ENCODE results near the gene UNK. TPM values are rescaled to one million over a fixed set of nuclear protein-coding genes. Genes with fewer than 3 reads are reported as not detected.
A peak's percentile ranks its signal among the peaks of the same experiment; 100 is the strongest.

The UNK gene
- total RNA-seq, 2 experiments from 2014 or later, result 41.5 to 67.6 TPM

DNA sequence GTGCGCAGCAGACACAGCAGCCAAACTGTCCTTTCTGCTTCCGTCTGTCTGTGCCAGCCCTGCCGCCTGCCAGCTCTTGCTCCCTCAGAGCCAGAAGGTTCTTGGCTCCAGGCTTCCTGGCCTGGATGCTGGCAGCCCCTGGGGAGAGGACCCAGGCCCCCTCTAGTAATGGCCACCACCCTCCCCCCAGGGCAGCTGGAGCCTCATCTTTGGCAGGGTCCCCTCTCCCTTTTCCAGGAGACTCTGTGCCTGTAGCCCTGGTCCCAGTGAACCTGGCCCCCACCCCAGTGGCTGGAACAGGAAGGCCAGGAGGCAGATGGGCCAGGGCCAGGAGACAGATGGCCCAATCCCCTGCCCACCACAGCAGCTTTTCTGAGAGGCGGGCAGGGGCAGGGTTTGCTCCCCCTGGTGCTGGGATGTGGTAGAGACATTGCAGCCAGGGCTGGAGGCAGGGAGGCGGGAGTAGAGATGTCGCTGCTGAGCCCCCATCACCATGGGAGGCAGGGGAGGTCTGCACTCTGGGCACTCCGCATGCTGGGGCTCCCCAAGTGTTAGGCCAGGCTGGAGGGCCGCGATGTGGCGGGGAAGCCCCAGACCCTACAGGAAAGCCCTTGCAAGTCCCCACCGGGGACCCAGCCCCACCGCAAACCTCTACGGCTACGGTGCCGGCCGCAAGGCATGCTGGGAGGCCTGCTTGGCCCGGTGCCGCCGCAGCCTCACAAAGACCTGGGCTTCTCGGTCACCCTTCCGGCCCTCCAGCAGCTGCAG is 42.9 kb downstream of the UNK start:
- TF ChIP-seq EZH2phosphoT487 (IDR thresholded peaks at IDR 0.05; ENCODE audit: borderline replicate concordance, low read depth, low read length) (no peak), CTCF (conservative IDR thresholded peaks at IDR 0.05; ENCODE audit: low read length) (peak; percentile 82)
- Histone ChIP-seq H3K79me2 (ENCODE audit: insufficient read depth, low read depth, low read length) (no peaks in the 10 kb centered on the region), H3K36me3 (ENCODE audit: insufficient read depth, low read length) (peaks cover 22% of the 10 kb centered on the region), H3K27ac (ENCODE audit: low read depth, low read length, poor library complexity, severe bottlenecking) (peak overlapping the region; percentile 9), H3K4me1 (ENCODE audit: insufficient read depth, low read length, poor library complexity, severe bottlenecking) (peaks cover 20% of the 10 kb centered on the region), H4K20me1 (ENCODE audit: insufficient read depth, low read length) (no peaks in the 10 kb centered on the region), H3K9me3 (ENCODE audit: low read length) (no peaks in the 10 kb centered on the region), H3K4me3 (ENCODE audit: low read depth, low read length, poor library complexity, severe bottlenecking) (peak overlapping the region; percentile 39), H3K4me2 (ENCODE audit: low read length) (peak overlapping the region; percentile 49; the same call in 1 of the 2 replicates), H3K9me2 (ENCODE audit: insufficient read depth, low read length) (no peaks in the 10 kb centered on the region), H2AFZ (ENCODE audit: low read length) (no peak overlapping the region)
- BruUV-seq (replicated peaks), result no TSS peak
- intact Hi-C loops (cut with micrococcal nuclease; ENCODE audit: unreplicated experiment), result loop anchor here (1.0 to 2.0 kb wide), 2 partner anchors 43 to 63 kb away; partner anchors contain the start of gene UNK
- POLR2A ChIA-PET, result interaction anchor here (0.6 to 1.8 kb wide), 3 partner anchors 41 to 288 kb away, joined by 3 to 8 read pairs (median 3); partner anchors contain the start of gene UNK
- CTCF ChIA-PET (ENCODE audit: unreplicated experiment), result interaction anchor here (0.7 to 1.8 kb wide), 5 partner anchors 9 to 311 kb away, joined by 3 to 7 read pairs (median 5); partner anchors contain the start of genes GALK1 and TSEN54
- DNase-seq (ENCODE audit: low spot score), result peak; percentile 71

GRCh38 chr17:75828076-75828400 is 43.4 kb downstream of the UNK start:
- Histone ChIP-seq H3K36me3 (ENCODE audit: insufficient read depth, low read length) (peaks cover 17% of the 10 kb centered on the region), H2AFZ (ENCODE audit: low read length) (no peak overlapping the region), H3K27ac (ENCODE audit: low read depth, low read length, poor library complexity, severe bottlenecking) (no peak overlapping the region), H3K9me2 (ENCODE audit: insufficient read depth, low read length) (no peaks in the 10 kb centered on the region), H4K20me1 (ENCODE audit: insufficient read depth, low read length) (no peaks in the 10 kb centered on the region), H3K4me1 (ENCODE audit: insufficient read depth, low read length, poor library complexity, severe bottlenecking) (peaks cover 25% of the 10 kb centered on the region), H3K4me2 (ENCODE audit: low read length) (peak overlapping the region; percentile 49; the same call in 1 of the 2 replicates), H3K79me2 (ENCODE audit: insufficient read depth, low read depth, low read length) (no peaks in the 10 kb centered on the region), H3K4me3 (ENCODE audit: low read depth, low read length, poor library complexity, severe bottlenecking) (no peak overlapping the region), H3K9me3 (ENCODE audit: low read length) (no peaks in the 10 kb centered on the region)
- no peak for TF ChIP-seq EZH2phosphoT487 (IDR thresholded peaks at IDR 0.05; ENCODE audit: borderline replicate concordance, low read depth, low read length)
- no peak for TF ChIP-seq CTCF (conservative IDR thresholded peaks at IDR 0.05; ENCODE audit: low read length)
- BruUV-seq (replicated peaks), result no TSS peak
- ChIA-PET CTCF (ENCODE audit: unreplicated experiment) (interaction anchor here (1.0 to 1.5 kb wide), 2 partner anchors 48 to 63 kb away, joined by 5 to 6 read pairs; partner anchors contain the start of gene GALK1), POLR2A (no interaction called here)
- intact Hi-C loops (cut with micrococcal nuclease; ENCODE audit: unreplicated experiment), result no loop called here
- DNase-seq (ENCODE audit: low spot score), result no peak

DNA sequence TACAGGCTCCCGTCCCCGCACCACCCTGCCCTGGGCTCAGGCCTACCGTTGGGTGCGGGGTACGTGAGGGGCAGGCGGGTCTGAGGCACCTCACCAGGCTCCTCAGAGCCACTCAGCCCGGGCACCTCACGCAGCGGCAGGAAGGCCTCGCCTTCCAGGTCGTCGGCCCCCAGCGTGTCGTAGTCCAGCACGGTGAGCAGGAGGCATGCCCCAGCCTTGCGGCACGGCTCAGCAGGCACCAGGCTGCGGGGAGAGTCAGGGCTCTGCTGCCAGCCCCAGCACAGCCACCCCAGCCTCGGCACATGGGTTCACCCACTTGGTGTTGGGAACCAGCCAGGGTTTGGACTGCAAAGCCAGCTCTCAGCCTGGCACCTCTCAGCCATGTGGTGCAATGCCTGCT is 44.1 kb downstream of the UNK start:
- ChIA-PET CTCF (ENCODE audit: unreplicated experiment) (no interaction called here), POLR2A (interaction anchor here (0.7 kb wide), 1 partner anchor 150 kb away, joined by 4 read pairs; the partner anchor contains the start of gene ACOX1)
- no peak for DNase-seq (ENCODE audit: low spot score)
- Histone ChIP-seq H3K36me3 (ENCODE audit: insufficient read depth, low read length) (peaks cover 10% of the 10 kb centered on the region), H3K9me2 (ENCODE audit: insufficient read depth, low read length) (no peaks in the 10 kb centered on the region), H3K27ac (ENCODE audit: low read depth, low read length, poor library complexity, severe bottlenecking) (no peak overlapping the region), H3K79me2 (ENCODE audit: insufficient read depth, low read depth, low read length) (no peaks in the 10 kb centered on the region), H3K9me3 (ENCODE audit: low read length) (no peaks in the 10 kb centered on the region), H2AFZ (ENCODE audit: low read length) (no peak overlapping the region), H3K4me1 (ENCODE audit: insufficient read depth, low read length, poor library complexity, severe bottlenecking) (peaks cover 30% of the 10 kb centered on the region), H3K4me3 (ENCODE audit: low read depth, low read length, poor library complexity, severe bottlenecking) (no peak overlapping the region), H3K4me2 (ENCODE audit: low read length) (no peak overlapping the region), H4K20me1 (ENCODE audit: insufficient read depth, low read length) (no peaks in the 10 kb centered on the region)
- TF ChIP-seq EZH2phosphoT487 (IDR thresholded peaks at IDR 0.05; ENCODE audit: borderline replicate concordance, low read depth, low read length) (no peak), CTCF (conservative IDR thresholded peaks at IDR 0.05; ENCODE audit: low read length) (no peak)
- BruUV-seq (replicated peaks), result no TSS peak
- intact Hi-C loops (cut with micrococcal nuclease; ENCODE audit: unreplicated experiment), result no loop called here

Measured in OCI-LY7 (cell line).